Left renal pelvis (tissue), 4 donors: ENCODE measurements around the gene EFCAB8. TPM values are rescaled to one million over a fixed set of nuclear protein-coding genes. Genes with fewer than 3 reads are reported as not detected.

Experiments
- DNase-seq, 4 donors: peaks; one replicate each; pipeline ENCODE4 v3.0.0-alpha.2; 2013; ENCODE audit warnings: low read depth in 4 of 4, low spot score in 3 of 4
- polyA plus RNA-seq, 4 donors: library from polyadenylated mRNA; unstranded; fragments of 120-200 nt; gene quantifications; one replicate each; pipeline ENCODE4 v1.2.1, GENCODE V29; 2013; ENCODE audit not compliant: insufficient read length in 4 of 4

The EFCAB8 gene
- polyA plus RNA-seq, 4 donors = 0.20 to 0.29 (median 0.20) TPM; not detected in 1

- no peak for DNase-seq
These were observed 48.3 kb downstream of the EFCAB8 start for GRCh38 chr20:32906871-32907495.

GRCh38 chr20:32907886-32908285 lies 49.2 kb downstream of the EFCAB8 start:
- no peak for DNase-seq

GRCh38 chr20:32908334-32909292 lies 49.9 kb downstream of the EFCAB8 start:
- no peak for DNase-seq

GRCh38 chr20:32909451-32909850 lies 50.7 kb downstream of the EFCAB8 start:
- no peak for DNase-seq

- DNase-seq = no peak
These were observed 51.3 kb downstream of the EFCAB8 start for GRCh38 chr20:32909896-32910571.

- DNase-seq = no peak
These were observed 52.6 kb downstream of the EFCAB8 start for GRCh38 chr20:32911355-32911754.

GRCh38 chr20:32912688-32913087 lies 54.0 kb downstream of the EFCAB8 start:
- DNase-seq = no peak

- DNase-seq = no peak
These were observed 55.3 kb downstream of the EFCAB8 start for GRCh38 chr20:32914031-32914430.

GRCh38 chr20:32917191-32917950 lies 58.6 kb downstream of the EFCAB8 start:
- DNase-seq = no peak

GRCh38 chr20:32918296-32918695 lies 59.6 kb downstream of the EFCAB8 start:
- DNase-seq = no peak

GRCh38 chr20:32918751-32919150 lies 60.0 kb downstream of the EFCAB8 start:
- no peak for DNase-seq

- no peak for DNase-seq
These were observed 61.3 kb downstream of the EFCAB8 start for GRCh38 chr20:32920066-32920465.

- no peak for DNase-seq
These were observed 62.0 kb downstream of the EFCAB8 start for GRCh38 chr20:32920530-32921298.

- no peak for DNase-seq
These were observed 63.7 kb downstream of the EFCAB8 start for GRCh38 chr20:32922466-32922865.

GRCh38 chr20:32924781-32925180 lies 66.1 kb downstream of the EFCAB8 start:
- no peak for DNase-seq

- DNase-seq = no peak
These were observed 66.9 kb downstream of the EFCAB8 start for GRCh38 chr20:32925481-32926196.

GRCh38 chr20:32929162-32929561 lies 70.4 kb downstream of the EFCAB8 start:
- no peak for DNase-seq

- no peak for DNase-seq
These were observed 71.5 kb downstream of the EFCAB8 start for GRCh38 chr20:32930181-32930580.

- no peak for DNase-seq
These were observed 72.0 kb downstream of the EFCAB8 start for GRCh38 chr20:32930701-32931100.
